Measurements from ENCODE around the gene SPI1.

The SPI1 gene

GRCh38 chr11:47314992-47315391 is 63.4 kb downstream of the SPI1 start:
- DNase-seq: no peak
- in situ Hi-C loops (cut with MboI; ENCODE audit: low pct_unique_long_range_greater_than_20kb, low sequenced_read_pairs): no loop called here

DNA sequence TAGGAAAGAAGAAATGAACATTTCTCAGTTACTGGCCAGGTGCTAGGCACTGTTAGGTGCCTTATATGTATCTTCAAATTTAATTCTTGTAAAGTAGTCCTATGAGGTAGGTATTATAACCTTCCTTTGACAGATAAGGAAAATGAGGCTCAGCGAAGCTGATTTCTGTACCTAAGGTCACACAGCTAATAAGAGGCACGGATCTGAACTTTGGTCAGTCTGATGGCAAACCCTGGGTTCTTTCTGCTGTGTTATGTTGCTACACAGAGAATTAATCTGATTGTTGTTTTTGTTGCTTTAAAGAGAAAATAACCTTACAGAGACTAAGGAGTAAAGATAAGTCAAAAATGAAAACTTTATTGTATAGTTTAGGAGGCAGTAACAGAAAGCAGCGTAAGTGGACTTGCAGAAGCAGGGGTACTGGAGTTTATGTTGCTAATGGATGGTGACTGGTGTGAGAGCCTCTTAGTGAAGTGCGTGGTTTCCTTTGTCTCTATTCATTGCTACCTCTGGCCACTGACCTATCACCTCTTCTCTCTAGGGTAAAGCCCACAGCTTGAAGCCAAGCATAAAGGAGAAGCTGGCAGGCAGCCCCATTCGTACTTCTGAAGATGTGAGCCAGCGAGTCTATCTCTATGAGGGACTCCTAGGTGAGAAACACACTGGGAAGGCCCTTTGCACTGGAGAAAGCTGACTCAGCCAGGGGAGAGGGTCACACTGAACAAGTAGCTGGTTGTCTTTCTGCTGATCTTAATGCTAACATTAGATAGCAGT is 70.1 kb downstream of the SPI1 start:
- in situ Hi-C loops (cut with MboI; ENCODE audit: low pct_unique_long_range_greater_than_20kb, low sequenced_read_pairs): no loop called here
- no peak for DNase-seq

DNA sequence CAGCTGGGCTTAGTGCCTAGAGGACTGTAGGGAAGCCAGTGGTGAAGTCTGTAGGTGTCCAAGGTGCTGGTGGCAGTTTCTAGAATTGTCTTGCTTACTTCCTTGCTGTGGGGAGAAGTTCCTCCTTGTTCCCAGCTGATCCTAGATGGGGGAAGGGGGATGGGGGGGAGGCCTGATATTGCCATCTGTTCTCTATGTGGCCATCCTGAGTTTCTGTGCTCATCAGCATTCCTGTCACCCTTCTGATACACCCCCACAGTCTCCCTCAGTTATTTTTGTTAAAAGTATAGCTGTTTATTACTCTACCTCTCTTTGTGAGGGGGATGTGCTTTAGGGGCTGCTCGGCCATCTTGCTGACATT is 71.9 kb downstream of the SPI1 start:
- in situ Hi-C loops (cut with MboI; ENCODE audit: low pct_unique_long_range_greater_than_20kb, low sequenced_read_pairs): no loop called here
- DNase-seq: no peak

DNA sequence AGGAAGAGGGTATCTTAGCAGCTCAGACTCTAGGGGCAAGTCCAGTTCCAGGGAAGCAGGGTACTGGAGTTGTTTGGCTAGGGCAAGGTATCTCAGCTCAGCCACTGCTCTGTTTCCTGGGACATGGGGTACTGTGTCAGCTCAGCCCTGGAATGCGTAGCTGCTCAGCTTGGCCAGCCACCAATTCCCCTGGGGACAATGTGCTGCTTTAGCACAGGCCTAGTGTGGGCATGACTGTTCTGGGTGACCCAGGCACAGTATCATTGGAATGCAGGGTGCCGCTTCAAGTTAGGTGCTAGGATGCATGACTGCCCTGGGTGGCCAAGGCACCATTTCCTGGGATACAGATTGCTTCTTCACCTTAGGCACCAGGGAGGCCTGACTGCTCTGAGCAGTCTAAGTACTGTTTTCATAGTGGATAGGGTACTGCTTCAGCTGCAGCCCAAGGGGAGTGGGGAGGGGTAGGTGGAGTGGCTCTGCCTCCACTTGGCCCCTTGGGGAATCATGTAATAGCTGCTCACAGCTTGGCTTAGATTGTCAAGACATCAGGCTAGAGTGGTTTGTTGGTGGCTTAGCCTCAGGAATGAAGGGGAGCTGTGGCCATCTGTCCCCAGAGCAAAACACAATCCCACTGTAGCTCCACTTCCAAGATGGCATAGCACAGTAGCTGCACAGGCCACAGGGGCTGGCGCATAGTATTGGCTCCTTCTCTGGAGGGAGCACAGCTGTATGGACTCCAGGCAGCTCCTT is 72.4 kb downstream of the SPI1 start:
- no peak for DNase-seq
- in situ Hi-C loops (cut with MboI; ENCODE audit: low pct_unique_long_range_greater_than_20kb, low sequenced_read_pairs): no loop called here
